Measurements from ENCODE around the gene CD200R1. TPM values are rescaled to one million over a fixed set of nuclear protein-coding genes. Genes with fewer than 3 reads are reported as not detected.

CD200R1 gene
- total RNA-seq, 6 experiments from 2014 or later, result not detected

DNA sequence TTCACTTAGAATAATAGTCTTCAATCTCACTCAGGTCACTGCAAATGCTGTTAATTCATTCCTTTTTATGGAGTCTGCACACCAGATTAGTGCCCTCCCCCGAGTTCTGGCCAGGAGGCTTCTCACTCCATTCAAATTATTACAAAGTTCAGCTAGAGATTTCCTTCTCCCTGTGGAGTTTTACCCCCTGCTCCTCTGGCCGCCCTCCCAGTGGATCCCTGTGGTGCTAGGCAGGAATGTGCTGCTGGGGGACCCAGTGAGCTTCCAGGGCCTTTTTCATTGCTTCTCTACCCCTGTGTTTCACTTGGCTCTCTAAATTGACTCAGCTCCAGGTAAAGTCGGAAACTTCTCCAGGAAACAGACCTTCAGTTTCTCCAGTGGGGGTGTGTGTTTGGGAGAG lies 85.5 kb downstream of the CD200R1 start:
- Mint-ChIP-seq H3K9me3 (no peaks in the 10 kb centered on the region), H3K27ac (no peak overlapping the region), H3K4me1 (ENCODE audit: low read depth) (peaks cover 6% of the 10 kb centered on the region; the same call in 1 of the 2 replicates), H3K36me3 (ENCODE audit: low read depth) (no peaks in the 10 kb centered on the region), H3K4me3 (no peak overlapping the region), H3K27me3 (ENCODE audit: insufficient read depth) (peaks cover 10% of the 10 kb centered on the region)
- TF ChIP-seq, protein P1, sequence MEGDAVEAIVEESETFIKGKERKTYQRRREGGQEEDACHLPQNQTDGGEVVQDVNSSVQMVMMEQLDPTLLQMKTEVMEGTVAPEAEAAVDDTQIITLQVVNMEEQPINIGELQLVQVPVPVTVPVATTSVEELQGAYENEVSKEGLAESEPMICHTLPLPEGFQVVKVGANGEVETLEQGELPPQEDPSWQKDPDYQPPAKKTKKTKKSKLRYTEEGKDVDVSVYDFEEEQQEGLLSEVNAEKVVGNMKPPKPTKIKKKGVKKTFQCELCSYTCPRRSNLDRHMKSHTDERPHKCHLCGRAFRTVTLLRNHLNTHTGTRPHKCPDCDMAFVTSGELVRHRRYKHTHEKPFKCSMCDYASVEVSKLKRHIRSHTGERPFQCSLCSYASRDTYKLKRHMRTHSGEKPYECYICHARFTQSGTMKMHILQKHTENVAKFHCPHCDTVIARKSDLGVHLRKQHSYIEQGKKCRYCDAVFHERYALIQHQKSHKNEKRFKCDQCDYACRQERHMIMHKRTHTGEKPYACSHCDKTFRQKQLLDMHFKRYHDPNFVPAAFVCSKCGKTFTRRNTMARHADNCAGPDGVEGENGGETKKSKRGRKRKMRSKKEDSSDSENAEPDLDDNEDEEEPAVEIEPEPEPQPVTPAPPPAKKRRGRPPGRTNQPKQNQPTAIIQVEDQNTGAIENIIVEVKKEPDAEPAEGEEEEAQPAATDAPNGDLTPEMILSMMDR (IDR thresholded peaks at IDR 0.05), result no peak
- DNase-seq, result no peak

GRCh38 chr3:112888381-112889085 lies 86.4 kb downstream of the CD200R1 start:
- Mint-ChIP-seq H3K9me3 (no peaks in the 10 kb centered on the region), H3K27ac (no peak overlapping the region), H3K27me3 (ENCODE audit: insufficient read depth) (peaks cover 10% of the 10 kb centered on the region), H3K4me1 (ENCODE audit: low read depth) (peaks cover 6% of the 10 kb centered on the region; the same call in 1 of the 2 replicates), H3K36me3 (ENCODE audit: low read depth) (no peaks in the 10 kb centered on the region), H3K4me3 (no peak overlapping the region)
- TF ChIP-seq, protein P1 (IDR thresholded peaks at IDR 0.05), result no peak
- DNase-seq, result no peak

DNA sequence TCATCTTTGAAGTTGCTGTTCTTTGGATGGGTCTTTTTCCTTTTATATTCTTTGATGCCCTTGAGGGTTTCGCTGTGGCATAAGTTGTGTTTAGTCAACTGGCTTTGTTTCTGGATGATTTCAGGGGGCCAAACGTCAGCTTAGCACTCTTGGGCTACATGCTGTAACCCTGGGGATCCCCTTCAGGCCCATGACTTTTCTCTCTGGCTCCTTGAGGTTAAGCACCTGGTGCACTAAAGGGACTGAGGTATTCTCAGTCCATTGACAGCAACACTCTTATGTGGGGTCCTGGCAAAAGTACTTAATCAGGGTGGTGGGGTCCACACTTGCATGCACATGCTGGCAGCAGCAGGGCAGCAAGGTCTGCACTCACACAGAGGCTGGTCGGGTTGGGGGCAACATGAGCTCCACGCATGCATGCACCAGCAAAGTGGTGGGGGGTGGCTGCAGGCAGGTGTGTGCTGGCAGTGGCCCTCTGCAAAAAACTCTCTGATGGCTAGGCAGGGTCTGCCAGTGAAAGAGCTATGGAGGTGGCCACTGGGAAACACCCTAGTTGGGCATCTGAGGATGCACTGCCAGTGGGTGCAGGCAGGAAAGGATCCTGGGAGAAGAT lies 90.1 kb downstream of the CD200R1 start:
- Mint-ChIP-seq H3K27ac (no peak overlapping the region), H3K36me3 (ENCODE audit: low read depth) (no peaks in the 10 kb centered on the region), H3K27me3 (ENCODE audit: insufficient read depth) (peaks cover 21% of the 10 kb centered on the region), H3K4me1 (ENCODE audit: low read depth) (peaks cover 6% of the 10 kb centered on the region; the same call in 1 of the 2 replicates), H3K9me3 (no peaks in the 10 kb centered on the region), H3K4me3 (no peak overlapping the region)
- DNase-seq, result no peak
- TF ChIP-seq, protein P1 (IDR thresholded peaks at IDR 0.05), result no peak

GRCh38 chr3:112881891-112882290 lies 93.0 kb downstream of the CD200R1 start:
- DNase-seq, result no peak
- H3K4me1 Mint-ChIP-seq (ENCODE audit: low read depth), result no peaks in the 10 kb centered on the region

GRCh38 chr3:112875561-112875960 lies 99.3 kb downstream of the CD200R1 start:
- TF ChIP-seq, protein P1 (IDR thresholded peaks at IDR 0.05), result no peak
- no peak for DNase-seq

More at GRCh38 chr3:112881891-112882290, 93.0 kb downstream of the CD200R1 start:
- H3K27me3 Mint-ChIP-seq (ENCODE audit: insufficient read depth), result peaks cover 21% of the 10 kb centered on the region
- no peak overlapping the region for H3K4me3 Mint-ChIP-seq
- no peaks in the 10 kb centered on the region for H3K9me3 Mint-ChIP-seq
- no peaks in the 10 kb centered on the region for H3K36me3 Mint-ChIP-seq (ENCODE audit: low read depth)
- TF ChIP-seq, protein P1 (IDR thresholded peaks at IDR 0.05), result no peak
- no peak overlapping the region for H3K27ac Mint-ChIP-seq

More at GRCh38 chr3:112875561-112875960, 99.3 kb downstream of the CD200R1 start:
- Mint-ChIP-seq H3K27ac (no peak overlapping the region), H3K9me3 (peaks cover under 1% of the 10 kb centered on the region; the same call in 1 of the 2 replicates), H3K4me1 (ENCODE audit: low read depth) (no peaks in the 10 kb centered on the region), H3K4me3 (no peak overlapping the region), H3K36me3 (ENCODE audit: low read depth) (no peaks in the 10 kb centered on the region), H3K27me3 (ENCODE audit: insufficient read depth) (peaks cover 7% of the 10 kb centered on the region)
